ENCODE measurements around the gene PPAN. TPM values are rescaled to one million over a fixed set of nuclear protein-coding genes. Genes with fewer than 3 reads are reported as not detected.
A peak's percentile ranks its signal among the peaks of the same experiment; 100 is the strongest.

PPAN gene
- total RNA-seq, 1 experiment from 2014 or later, result 183 TPM

GRCh38 chr19:10114651-10115391 is 8.7 kb downstream of the PPAN start:
- Histone ChIP-seq H3K9ac (ENCODE audit: low read length) (no peak overlapping the region), H3K36me3 (ENCODE audit: low read depth, low read length) (peaks cover 37% of the 10 kb centered on the region), H3K27ac (ENCODE audit: low read length) (no peak overlapping the region), H3K27me3 (ENCODE audit: low read length) (no peaks in the 10 kb centered on the region), H3K79me2 (ENCODE audit: low read length) (peaks cover 27% of the 10 kb centered on the region), H3K4me3 (ENCODE audit: low read length) (no peak overlapping the region), H4K20me1 (ENCODE audit: low read length) (0 out of 2 replicates have a peak, but pooled peaks cover 5% of the 10 kb centered on the region), H3K9me3 (ENCODE audit: low read length) (no peaks in the 10 kb centered on the region), H3F3A (ENCODE audit: low read length, unreplicated experiment) (peaks cover 16% of the 10 kb centered on the region), H2AFZ (ENCODE audit: low read length) (no peak overlapping the region), H3K4me2 (ENCODE audit: low read length) (no peak overlapping the region), H3K4me1 (ENCODE audit: insufficient read depth, low read length) (no peaks in the 10 kb centered on the region), H3K9me2 (replicated peaks; ENCODE audit: low read length) (no peaks in the 10 kb centered on the region)
- DNase-seq (peak; percentile 39), ATAC-seq (peak; percentile 5)
- ChIA-PET POLR2A (ENCODE audit: unreplicated experiment) (interaction anchor here (0.6 kb wide), 1 partner anchor 156 kb away, joined by 4 read pairs; the partner anchor contains the start of gene ICAM1), CTCF (no interaction called here)
- intact Hi-C loops (cut with micrococcal nuclease), result no loop called here
- no TSS peak for BruUV-seq (replicated peaks)
- no peak for TF ChIP-seq EZH2phosphoT487 (IDR thresholded peaks at IDR 0.05; ENCODE audit: borderline replicate concordance, low read length)
- no peak for TF ChIP-seq EZH2 (IDR thresholded peaks at IDR 0.05; ENCODE audit: low read length, unreplicated experiment)

GRCh38 chr19:10115392-10116084 is 9.4 kb downstream of the PPAN start:
- TF ChIP-seq EZH2phosphoT487 (IDR thresholded peaks at IDR 0.05; ENCODE audit: borderline replicate concordance, low read length) (no peak), EZH2 (IDR thresholded peaks at IDR 0.05; ENCODE audit: low read length, unreplicated experiment) (no peak), CTCF (conservative IDR thresholded peaks at IDR 0.05; ENCODE audit: low read depth, low read length) (no peak)
- DNase-seq (peak; percentile 15), ATAC-seq (no peak)
- Histone ChIP-seq H3K27me3 (ENCODE audit: low read length) (no peaks in the 10 kb centered on the region), H3F3A (ENCODE audit: low read length, unreplicated experiment) (peaks cover 16% of the 10 kb centered on the region), H3K27ac (ENCODE audit: low read length) (no peak overlapping the region), H3K9me3 (ENCODE audit: low read length) (no peaks in the 10 kb centered on the region), H3K36me3 (ENCODE audit: low read depth, low read length) (peaks cover 30% of the 10 kb centered on the region), H3K4me3 (ENCODE audit: low read length) (no peak overlapping the region), H3K9ac (ENCODE audit: low read length) (no peak overlapping the region), H3K79me2 (ENCODE audit: low read length) (peaks cover 26% of the 10 kb centered on the region), H4K20me1 (ENCODE audit: low read length) (0 out of 2 replicates have a peak, but pooled peaks cover 5% of the 10 kb centered on the region), H3K9me2 (replicated peaks; ENCODE audit: low read length) (no peaks in the 10 kb centered on the region), H3K4me1 (ENCODE audit: insufficient read depth, low read length) (peaks cover 6% of the 10 kb centered on the region), H2AFZ (ENCODE audit: low read length) (no peak overlapping the region), H3K4me2 (ENCODE audit: low read length) (no peak overlapping the region)
- intact Hi-C loops (cut with micrococcal nuclease), result no loop called here
- ChIA-PET CTCF (no interaction called here), POLR2A (ENCODE audit: unreplicated experiment) (no interaction called here)
- no TSS peak for BruUV-seq (replicated peaks)

GRCh38 chr19:10116085-10116865 is 10.1 kb downstream of the PPAN start:
- POLR2A ChIA-PET (ENCODE audit: unreplicated experiment), result interaction anchor here (0.6 kb wide), 1 partner anchor 20 kb away, joined by 6 read pairs; no protein-coding TSS in a partner anchor
- DNase-seq, result peak; percentile 20
- CTCF ChIA-PET, result no interaction called here
- H3K27me3 ChIP-seq (ENCODE audit: low read length), result no peaks in the 10 kb centered on the region
- H2AFZ ChIP-seq (ENCODE audit: low read length), result no peak overlapping the region
- H3K27ac ChIP-seq (ENCODE audit: low read length), result no peak overlapping the region
- BruUV-seq (replicated peaks), result no TSS peak
- no peak overlapping the region for H3K4me3 ChIP-seq (ENCODE audit: low read length)
- intact Hi-C loops (cut with micrococcal nuclease), result no loop called here
- H3K4me1 ChIP-seq (ENCODE audit: insufficient read depth, low read length), result peaks cover 12% of the 10 kb centered on the region
- peaks cover 26% of the 10 kb centered on the region for H3K79me2 ChIP-seq (ENCODE audit: low read length)
- H3K36me3 ChIP-seq (ENCODE audit: low read depth, low read length), result peaks cover 23% of the 10 kb centered on the region
- no peaks in the 10 kb centered on the region for H3K9me3 ChIP-seq (ENCODE audit: low read length)
- no peak overlapping the region for H3K4me2 ChIP-seq (ENCODE audit: low read length)
- H3F3A ChIP-seq (ENCODE audit: low read length, unreplicated experiment), result peaks cover 12% of the 10 kb centered on the region
- no peak overlapping the region for H3K9ac ChIP-seq (ENCODE audit: low read length)
- ATAC-seq, result no peak
- TF ChIP-seq EZH2phosphoT487 (IDR thresholded peaks at IDR 0.05; ENCODE audit: borderline replicate concordance, low read length), result no peak
- TF ChIP-seq CTCF (conservative IDR thresholded peaks at IDR 0.05; ENCODE audit: low read depth, low read length), result no peak
- no peak for TF ChIP-seq EZH2 (IDR thresholded peaks at IDR 0.05; ENCODE audit: low read length, unreplicated experiment)
- H4K20me1 ChIP-seq (ENCODE audit: low read length), result 0 out of 2 replicates have a peak, but pooled peaks cover 3% of the 10 kb centered on the region
- H3K9me2 ChIP-seq (replicated peaks; ENCODE audit: low read length), result no peaks in the 10 kb centered on the region
